Fibroblast of skin of scalp (primary cell): Measurements from ENCODE around the gene TUBA4B.
"Not testable (repeated sequence)": the region's sequence is repeated elsewhere in the genome, so short reads cannot be mapped to it uniquely, and the experiment has no call there.

ENCODE experiments used
- DNase-seq: peaks from one replicate; pipeline ENCODE4 v3.0.0-alpha.2; 2013

The TUBA4B gene

DNA sequence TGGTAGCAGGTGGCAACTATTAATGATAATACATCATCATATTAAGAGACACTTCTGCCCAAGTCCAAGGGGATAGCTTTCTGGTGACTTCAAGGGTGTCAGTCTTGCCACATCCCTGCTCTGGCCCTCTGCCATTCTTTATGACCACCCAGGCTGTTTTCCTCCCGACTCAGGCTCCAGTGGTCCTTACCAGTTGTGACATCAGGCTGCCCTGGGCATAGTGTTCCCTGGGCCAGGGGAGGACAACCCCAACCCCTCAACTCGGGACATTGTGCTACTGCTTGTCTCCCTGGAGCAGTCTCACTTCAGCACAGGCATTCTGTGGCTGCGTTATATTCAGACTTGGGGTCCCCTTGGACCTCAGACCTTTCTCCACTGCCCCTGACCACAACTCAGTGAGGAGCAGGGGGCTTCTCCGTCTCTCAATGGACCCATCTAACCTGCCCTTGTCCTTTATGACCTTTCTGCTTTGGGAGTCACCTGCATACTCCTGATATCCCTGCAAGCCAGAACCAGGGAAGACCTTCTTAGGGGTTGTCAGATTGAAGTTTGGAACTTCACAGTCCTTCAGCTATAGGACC is 39.0 kb downstream of the TUBA4B start:
- no peak for DNase-seq

DNA sequence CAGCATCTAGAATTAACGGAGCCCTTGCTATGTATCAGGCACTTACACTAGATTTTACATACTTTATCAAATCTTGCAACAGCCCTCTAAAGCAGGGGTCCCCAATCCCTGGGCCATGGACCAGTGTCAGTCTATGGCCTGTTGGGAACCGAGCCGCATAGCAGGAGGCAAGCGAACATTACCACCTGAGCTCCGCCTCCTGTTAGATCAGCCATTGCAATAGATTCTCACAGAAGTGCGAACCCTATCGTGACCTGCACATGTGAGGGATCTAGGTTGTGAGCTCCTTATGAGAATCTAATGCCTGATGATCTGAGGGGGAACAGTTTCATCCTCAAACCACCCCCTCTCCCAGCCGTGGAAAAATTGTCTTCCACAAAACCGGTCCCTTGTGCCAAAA is 39.6 kb downstream of the TUBA4B start:
- no peak for DNase-seq

DNA sequence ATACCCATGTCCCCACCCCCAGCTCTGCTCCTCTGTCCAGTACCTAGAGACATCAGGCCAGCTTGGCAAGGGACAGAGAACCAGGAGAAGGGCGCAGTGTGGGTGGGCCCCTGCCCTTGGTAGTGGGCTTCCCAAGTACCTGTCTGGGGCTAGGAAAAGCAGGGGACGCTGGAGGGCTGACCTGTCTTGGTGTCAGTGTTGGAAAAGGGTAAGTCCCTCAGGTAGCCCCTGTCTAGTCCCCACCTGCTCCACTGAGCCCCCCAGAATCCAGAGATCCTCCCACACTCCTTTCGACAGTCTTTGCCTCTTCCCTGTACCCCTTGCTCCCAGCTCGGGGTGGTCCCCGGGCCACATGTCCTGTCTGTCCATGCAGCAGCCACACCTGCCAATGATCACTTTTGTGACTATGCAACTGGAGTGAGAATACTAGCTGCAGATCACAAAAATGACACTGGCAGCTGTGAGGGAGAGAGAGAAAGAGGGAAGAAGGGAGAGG is 40.7 kb downstream of the TUBA4B start:
- DNase-seq: no peak

DNA sequence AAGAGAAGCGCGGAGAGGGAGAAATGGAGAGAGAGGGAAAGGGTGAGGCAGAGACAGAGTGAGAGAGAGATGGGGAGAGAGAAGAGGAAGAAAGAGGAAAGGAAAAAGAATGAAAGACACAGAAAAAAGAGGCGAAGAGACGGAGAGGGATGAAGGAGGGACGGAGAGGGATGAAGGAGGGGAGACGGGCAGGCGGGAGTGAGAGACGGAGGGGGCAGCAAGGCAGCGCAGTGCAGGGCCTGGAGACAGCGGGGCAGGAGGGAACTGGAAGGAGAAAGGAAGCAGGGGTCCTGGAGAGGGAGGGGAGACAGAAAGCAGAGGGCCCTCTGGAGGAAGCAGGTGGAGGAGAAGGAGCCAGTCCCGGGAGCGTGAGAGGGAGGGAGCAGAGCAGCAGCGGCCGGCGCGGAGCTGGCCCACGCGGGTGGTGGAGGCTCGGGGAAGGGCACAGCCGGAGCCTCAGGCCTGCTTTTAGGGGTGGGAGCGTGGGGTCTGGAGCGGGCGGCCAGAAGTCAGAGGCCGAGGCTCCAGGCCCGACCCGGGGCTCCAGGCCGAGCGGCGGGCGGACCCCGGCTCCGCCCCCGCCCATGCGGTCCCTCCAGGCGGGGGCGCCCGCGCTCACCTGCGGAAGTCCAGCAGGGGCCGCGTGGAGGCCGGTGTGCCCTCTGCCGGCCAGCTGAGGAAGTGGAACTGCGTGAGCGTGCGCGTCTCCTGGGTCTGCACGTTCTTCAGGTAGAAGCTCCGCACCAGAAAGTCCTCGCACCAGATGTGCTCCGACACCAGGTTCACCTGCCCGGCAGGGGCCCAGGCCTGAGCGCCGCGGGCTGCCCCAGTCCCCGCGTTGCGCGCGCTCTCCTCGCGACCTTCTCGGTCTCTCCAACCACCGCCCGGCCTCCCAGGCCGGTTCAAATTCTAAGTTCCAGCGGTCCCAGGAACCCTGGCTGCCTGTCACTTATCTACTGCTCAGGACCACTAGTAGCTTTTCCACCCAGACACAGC is 41.6 kb downstream of the TUBA4B start:
- peak; percentile 76 for DNase-seq

DNA sequence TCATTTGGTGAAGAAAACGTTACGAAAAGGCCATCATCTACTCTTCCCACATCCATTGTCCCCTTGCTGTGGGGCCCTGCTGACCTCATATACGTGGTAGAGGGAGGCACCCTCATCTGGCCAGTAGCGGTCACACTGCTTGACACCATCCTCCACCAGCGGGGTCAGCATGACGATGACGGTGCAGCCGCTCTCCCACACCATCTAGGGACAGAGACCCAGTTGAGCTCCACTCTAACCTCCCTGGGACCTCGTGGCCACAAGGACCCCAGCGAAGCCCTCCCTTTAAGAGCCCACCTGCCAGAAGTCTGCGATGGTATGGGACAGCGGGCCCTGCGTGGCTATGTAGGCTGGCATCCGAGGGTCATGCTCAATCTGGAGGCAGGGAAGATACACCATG is 43.1 kb downstream of the TUBA4B start:
- DNase-seq: no peak

DNA sequence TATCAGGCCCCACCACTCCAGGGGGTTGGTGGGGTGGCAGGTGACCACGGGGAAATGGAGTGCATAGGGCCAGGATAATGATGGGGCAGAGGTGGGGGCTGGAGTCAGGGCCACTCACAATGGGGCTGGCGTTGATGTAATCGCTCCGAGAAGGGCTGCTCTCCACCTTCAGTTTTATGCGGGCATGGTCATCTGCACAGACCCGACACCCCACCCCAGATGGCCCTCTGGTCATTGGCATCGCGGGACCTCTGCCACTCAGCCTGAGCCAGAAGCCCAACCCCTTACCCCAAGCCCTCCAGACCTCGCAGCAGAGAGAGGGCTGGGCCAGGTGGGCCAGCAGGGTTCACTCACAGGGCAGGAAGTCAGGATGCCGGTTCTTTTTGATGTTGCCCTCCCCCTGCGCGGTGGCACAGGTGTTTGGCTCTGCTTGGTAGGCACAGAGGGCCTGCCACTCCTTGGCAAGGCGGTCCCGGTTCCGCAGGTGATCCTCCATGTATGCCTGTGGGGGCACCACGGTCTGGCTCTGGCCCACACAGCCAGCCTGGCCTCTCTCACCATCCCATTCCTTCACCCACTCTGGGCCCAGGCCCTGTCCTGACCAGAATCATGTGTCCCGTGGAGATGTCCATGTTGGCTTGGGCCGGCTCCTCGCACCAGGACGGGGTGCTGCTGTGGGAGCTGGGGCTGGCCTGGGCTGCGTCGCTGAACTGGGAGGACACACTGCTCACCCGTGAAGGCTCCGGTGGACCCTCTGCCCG is 43.8 kb downstream of the TUBA4B start:
- no peak for DNase-seq

DNA sequence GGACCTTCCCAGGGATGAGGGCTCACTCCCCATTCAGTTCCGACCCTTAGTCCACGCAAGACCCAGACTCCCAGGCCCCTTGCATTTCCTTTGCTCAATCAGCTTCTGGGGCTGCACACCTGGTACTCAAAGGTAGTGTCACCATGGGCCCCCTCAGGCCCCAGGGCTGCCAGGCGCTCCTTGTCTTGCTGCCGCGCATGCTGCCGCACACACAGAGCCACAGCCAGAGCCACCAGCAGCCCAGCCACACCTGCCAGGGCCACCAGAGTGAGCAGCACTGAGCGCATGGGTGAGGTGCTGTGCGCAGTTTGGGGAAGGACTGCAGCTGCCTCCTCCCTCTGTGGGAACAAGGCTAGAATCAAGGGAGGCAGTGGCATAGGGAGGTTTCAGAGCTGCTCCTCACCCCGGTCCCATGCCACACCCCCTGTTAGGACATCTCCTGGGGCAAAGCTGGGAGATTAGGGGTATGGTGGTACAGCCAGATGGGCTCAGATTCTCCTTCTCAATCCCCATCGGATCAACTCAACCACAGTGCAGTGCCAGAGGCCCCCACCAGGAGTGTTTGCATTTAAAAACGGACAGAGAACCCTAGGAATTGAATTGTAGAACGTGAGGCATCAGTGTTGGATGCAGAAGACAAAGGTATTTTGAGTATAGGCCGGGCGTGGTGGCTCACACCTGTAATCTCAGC is 44.9 kb downstream of the TUBA4B start:
- no peak for DNase-seq

DNA sequence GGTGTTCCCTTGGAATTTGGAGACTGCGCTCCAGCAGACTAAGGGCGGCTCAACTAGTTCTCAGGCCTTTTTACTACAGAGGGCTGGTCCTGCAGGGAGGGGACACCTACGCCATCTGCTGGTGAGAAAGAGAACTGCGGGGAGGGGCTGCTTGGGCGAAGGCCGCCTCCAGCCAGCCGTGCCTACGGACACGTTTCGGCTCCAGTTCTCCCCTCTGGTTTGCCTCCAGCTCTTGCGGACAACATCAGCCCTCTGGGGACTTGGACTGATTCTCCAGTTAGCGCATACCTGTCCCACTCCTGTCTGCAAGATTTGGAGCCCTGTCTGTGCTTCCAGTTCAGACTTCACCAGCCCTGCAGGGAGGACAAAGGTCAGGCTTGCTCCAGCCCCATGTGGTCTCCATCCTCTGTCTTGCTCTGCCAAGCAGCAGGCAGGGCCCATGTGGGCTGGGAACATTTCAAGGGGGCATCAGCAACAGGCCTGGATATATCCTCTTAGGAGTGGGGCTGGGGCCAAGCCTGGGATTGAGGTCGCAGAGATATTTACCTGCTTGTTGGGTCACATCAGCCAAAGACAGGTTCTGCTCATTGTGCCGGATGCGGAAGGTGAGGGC is 45.8 kb downstream of the TUBA4B start:
- DNase-seq: peak; percentile 80

DNA sequence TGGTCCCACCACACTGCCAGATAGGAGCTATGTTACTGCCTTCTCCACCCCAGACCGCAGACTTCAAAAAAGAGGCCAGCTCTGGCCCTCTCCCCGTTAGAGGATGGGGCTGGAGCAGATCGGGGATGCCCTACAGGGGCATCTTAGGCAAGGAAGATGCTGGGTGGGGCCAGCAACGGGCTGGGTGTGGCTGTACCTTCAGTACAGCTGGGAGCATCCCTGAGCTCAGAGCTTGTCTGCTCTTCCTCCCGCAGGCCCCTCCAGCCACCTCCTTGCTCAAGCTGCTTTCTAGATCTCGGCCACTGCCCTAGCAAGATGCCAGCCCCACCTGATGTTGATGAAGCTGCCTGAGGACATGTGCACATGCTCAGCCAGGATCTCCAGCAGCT is 46.3 kb downstream of the TUBA4B start:
- DNase-seq: no peak

DNA sequence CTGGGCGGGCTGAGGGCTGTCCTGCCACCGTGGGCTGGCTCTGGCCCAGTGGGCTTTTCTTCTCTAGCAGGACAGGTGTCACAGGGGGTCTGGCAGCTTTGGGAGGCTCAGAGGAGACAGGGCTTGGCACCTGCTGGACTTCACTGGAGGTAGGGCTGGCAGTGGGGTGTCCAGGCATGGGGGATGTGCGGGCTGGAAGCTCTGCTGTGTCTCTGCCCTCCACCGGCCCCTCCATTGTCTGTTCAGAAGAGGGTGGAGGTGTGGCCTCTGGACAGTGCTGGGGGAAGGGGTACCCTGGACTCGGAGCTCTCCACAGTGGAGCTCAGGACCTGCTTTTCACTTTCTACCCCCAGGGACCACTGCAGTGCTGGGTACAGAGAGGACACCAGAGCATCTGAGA is 47.0 kb downstream of the TUBA4B start:
- DNase-seq: no peak

DNA sequence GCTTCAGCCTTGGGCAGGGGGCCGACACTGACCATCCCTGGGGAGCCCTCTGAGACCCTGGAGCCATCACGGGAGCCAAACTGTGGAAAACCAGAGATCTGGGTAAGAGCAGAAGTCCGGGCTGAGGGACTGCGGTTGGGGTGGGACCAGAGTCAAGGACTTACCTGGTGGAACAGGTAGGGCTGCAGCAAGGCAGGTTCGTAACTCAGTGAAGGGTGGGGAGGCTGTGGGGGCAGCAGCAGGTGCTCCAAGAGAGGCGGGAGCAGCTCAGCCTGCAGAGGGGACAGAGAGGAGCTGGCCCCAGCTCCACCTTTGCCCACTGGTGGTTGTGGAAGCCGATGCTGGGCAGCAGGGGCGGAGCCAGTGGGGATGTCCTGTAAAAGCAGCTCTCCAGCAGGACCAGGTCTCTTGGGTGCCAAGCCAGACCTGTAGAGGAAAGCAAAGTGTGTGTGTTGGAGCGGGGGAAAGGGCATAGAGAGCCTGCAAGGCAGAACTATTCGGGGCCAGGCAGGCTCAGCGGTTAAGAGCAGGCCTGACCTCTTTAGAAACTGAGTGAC is 49.4 kb downstream of the TUBA4B start:
- no peak for DNase-seq

DNA sequence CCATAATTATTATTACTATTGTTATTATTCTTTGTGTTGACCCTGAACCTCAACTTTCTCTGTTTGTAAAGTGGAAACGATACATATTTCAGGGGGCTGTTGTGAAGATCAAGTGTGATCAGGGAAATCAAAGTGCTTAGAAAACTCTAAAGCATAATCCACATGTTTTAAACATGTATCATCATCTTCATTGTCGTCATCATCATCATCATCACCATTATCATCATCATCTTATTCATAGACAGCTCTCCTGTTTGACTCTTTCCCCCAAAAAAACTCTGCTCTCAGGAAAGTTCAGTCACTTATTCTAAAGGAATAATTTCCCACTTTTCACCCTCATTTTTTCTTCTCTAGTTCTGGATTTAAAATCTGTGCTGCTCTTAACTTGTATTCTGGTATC is 51.2 kb downstream of the TUBA4B start:
- no peak for DNase-seq

DNA sequence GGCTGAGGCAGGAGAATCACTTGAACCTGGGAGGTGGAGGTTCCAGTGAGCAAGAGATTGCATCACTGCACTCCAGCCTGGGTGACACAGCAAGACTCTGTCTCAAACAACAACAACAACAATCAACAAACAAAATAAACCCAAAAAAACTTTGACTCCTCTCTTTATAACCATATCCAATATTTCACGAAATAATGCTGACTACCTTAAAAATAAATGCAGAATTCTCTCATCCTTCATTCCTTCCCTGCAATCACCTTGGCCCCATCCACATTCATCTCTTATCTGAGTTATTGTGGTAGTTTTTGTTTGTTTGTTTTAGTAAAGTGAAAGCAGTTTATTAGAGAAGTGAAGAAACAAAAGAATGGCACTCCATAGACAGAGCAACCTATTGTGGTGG is 53.0 kb downstream of the TUBA4B start:
- DNase-seq: no peak

DNA sequence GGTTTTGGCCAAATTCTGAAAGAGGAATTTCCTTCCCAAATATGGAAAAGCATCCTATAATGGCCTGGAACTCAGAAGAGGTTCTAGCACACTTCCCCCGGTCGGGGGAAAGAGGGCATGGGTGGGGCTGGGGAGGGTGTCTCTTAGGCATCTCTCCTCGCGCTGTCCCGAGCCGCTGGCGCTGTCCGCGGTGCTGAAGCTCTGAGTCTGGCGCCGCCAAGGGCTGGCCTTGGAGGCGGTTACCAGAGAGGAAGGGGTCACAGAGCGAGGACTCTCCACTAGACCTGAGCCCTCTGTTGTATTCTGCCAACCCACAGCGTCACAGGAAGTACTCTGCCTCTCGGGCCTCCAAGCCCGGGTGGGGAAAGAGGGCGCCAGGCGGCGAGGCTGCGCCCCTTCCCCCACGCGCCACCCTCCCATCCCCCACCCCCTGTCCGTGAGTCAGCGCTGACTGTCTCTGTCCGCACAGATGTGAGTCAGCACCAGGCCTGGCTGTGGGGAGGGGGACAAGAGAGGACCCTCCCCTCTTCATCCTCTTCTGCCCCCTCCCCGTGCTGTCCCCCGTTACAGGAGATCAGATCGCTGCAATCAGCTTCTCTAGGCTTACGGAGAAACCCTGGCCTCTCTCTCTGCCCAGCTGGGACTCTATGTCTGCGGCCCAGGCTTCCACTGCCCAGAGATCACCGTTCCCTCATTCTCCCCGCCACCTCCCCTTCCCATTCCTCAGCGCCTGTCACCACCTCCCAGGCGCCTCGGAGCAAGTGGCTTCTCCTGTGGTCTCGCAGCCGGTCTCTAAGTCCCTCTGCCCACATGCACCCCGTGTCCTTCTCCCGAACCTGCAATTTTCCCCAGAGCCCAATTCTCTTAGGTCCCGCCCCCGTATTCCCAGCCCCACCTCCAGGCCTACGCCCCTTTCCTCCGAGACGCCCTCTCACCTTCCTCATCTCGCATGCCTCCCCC is 55.4 kb downstream of the TUBA4B start:
- DNase-seq: peak; percentile 84

DNA sequence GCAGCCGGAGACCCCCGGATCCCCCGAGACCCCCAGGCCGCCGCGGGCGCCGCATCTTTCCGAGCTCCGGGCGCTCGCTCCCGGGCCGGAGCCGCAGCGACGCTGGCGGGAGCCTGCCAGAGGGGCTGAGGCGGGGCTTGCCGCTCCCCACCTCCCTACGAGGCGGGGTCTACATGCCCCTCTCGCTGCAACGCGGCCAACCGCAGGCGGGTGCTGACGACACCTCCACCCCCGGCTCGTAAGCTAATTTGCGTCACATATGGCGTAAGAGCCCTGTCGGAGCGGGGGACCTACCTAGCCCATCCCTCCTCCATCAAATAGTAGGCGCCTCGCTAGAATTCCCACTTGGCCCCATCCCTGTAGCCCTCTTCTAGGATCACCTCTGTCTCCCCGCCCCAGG is 56.2 kb downstream of the TUBA4B start, which contains the start of gene PTPRN:
PTPRN (minus strand) TSS at position 124 of the 400 bp plus-strand sequence; CDS start at position 55, 69 bp downstream.
- peak; percentile 68 for DNase-seq

DNA sequence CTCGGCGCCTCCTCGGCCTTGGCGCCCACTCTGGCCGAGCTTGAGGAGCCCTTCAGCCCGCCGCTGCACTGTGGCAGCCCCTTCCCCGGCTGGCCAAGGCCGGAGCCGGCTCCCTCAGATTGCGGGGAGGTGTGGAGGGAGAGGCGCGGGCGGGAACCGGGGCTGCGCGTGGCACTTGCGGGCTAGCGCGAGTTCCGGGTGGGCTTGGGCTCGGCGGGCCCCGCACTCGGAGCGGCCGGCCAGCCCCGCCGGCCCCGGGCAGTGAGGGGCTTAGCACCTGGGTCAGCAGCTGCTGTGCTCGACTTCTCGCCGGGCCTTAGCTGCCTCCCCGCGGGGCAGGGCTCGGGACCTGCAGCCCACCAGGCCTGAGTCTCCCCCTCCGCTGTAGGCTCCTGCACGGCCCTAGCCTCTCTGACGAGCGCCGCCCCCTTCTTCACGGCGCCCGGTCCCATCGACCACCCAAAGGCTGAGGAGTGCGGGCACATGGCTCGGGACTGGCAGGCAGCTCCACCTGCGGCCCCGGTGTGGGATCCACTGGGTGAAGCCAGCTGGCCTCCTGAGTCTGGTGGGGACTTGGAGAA is 59.7 kb downstream of the TUBA4B start:
- not testable (repeated sequence) for DNase-seq

DNA sequence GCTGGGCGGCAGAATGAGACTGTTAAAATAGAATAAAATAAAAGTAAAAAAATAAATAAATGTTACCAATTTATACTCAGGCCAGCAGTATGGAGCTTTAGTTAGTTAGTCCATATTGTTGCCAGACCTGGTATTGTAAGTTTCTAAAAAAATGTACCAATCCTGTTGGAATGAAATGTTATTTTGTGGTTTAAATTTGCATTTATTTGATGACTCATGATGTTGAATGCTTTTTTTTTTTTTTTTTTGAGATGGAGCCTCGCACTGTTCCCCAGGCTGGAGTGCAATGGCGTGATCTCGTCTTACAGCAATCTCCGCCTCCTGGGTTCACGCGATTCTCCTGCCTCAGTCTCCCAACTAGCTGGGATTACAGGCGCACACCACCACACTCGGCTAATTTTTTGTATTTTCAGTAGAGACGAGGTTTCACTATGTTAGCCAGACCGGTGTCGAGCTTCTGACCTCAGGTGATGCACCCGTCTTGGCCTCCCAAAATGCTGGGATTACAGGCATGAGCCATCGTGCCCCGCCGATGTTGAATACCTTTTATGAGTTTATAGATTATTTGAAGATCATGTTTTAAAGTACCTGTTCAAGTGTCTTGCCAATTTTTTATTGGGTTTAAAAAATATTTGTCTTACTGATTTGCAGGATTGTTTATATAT is 61.9 kb downstream of the TUBA4B start:
- peak; percentile 38 for DNase-seq
